CD4-positive, alpha-beta T cell treated with Interleukin-17A for 1 hour (primary cell): ENCODE measurements around the gene GRIK3.

Source experiments
- DNase-seq: peaks from one replicate; pipeline ENCODE4 v3.0.0-alpha.2; 2020

Gene GRIK3

GRCh38 chr1:36871146-36871971, 163.0 kb downstream of the GRIK3 start:
- no peak for DNase-seq

GRCh38 chr1:36869826-36870225, 164.5 kb downstream of the GRIK3 start:
- no peak for DNase-seq

GRCh38 chr1:36869054-36869453, 165.3 kb downstream of the GRIK3 start:
- DNase-seq: no peak

GRCh38 chr1:36867575-36867974, 166.7 kb downstream of the GRIK3 start:
- DNase-seq: no peak

DNA sequence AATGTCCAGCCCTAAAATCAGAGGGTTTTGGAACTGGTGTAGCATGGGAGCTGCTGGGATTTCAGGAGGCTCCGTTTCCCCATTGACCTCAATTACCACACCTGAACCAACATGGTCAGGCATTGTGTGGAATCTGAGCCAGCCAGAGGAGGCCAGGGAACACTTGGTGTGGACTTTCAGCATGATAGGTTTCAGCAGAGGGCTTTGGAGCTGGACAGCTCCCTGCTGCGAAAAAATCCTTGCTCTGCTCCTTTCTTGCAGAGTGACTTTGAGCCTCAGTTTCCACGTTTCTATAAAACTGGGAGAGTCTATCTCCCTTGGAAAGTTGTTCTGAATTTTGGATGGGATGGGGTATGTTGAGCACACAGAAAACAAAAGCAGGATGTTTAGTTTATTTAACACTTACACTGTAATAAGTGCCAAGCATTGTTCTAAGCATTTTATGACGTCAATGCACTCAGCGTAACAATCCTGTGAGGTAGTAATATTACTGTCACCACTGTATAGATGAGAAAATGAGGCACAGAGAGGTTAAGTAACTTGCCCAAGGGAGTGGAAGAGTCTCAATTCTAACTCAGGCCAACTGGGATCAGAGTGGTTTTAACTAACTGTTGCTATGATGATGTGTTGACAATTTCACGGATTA, 168.0 kb downstream of the GRIK3 start:
- DNase-seq: no peak

GRCh38 chr1:36865602-36865900, 168.8 kb downstream of the GRIK3 start:
- DNase-seq: no peak

GRCh38 chr1:36864823-36865601, 169.3 kb downstream of the GRIK3 start:
- DNase-seq: no peak

DNA sequence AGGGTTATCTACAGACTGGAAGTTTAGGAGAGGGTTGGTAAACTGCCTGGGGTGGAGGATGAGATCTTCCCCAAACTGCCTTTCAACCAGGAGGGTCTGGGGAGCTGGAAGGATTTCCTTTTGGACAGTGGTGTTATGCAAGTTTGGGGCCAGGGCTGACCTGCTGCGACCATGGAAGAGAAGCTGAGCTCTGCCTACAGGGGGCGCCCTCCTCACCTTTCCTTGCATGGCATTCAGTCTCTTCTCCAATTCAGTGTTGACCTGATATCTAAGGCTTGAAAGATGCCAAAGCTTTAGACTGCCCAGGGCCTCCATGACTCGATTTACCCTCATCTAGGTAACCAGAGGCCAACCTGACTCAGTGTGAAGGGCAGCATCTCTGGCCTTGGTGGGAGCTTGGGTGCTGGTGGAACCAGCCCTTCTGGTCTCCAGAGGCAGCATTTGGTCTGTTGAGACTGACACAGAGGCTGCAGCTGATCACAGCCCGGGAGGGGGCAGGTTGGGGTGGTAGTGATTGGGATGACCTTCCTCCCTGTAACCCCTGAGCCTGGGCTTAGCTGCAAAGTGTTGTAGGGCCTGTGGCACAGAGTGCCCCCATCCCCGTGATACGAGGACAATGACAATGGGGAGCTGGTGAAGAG, 170.0 kb downstream of the GRIK3 start:
- DNase-seq: no peak

GRCh38 chr1:36863500-36863899, 170.8 kb downstream of the GRIK3 start:
- DNase-seq: no peak

GRCh38 chr1:36863061-36863460, 171.3 kb downstream of the GRIK3 start:
- DNase-seq: no peak

- DNase-seq: no peak
Observed at GRCh38 chr1:36861375-36861774, 172.9 kb downstream of the GRIK3 start.

DNA sequence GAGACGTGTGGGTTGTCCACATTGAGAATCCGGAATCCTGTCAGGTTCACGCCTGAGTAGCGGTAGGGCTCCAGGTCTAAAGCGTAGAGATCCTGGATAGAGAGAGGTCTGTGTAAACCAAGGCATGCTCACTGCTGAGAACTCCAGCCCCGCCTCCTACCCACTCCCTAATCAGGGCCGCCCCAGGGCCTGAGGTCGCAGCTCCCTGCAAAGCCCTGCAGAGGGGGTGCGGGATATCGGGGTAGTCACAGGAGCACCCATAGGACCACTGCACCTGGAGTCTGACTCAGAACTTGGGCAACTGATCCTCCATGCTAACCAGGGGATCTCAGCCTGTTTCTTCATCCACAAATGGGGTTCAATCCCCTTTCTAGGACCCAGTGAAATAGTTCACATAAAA, 174.4 kb downstream of the GRIK3 start:
- DNase-seq: no peak

DNA sequence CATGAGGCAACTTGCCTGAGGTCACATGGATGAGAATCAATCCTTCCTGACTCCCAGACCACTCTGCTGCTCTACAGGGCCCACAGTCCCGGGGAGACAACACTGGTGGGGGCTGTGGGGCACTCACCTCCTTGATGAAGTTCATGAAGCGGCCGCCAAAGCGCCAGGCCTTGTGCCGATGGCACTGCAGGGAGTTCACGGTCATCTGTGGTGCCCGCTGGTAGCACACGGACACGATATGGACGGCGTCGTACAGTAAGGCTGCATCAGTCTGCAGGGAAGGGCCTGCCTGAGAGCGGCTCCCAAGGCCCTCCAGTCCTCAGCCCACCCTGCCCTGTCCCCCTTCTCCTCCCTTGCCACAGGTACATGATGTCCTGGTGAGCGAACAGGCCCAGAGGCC, 175.3 kb downstream of the GRIK3 start:
- no peak for DNase-seq

- no peak for DNase-seq
Observed at GRCh38 chr1:36858553-36858952, 175.8 kb downstream of the GRIK3 start.

DNA sequence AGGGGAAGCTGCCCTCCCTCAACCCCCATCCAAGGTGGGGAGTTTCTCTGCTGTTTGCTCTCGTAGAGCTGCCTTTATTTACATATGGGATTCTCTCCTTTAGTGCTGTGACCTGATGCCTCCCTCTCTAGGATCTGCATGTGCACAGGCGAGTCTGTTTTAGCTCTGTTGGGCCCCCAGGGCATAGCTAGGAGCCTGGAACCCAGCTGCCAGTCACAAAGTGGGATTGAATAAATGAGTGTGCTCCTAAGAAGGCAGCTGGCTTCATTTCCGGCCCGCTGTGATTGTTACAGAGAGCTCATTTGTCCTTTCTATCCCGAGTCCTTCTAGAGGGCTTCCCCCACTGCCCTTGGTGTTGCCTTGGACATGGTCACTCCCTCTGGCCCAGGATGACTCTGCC, 176.6 kb downstream of the GRIK3 start:
- no peak for DNase-seq

DNA sequence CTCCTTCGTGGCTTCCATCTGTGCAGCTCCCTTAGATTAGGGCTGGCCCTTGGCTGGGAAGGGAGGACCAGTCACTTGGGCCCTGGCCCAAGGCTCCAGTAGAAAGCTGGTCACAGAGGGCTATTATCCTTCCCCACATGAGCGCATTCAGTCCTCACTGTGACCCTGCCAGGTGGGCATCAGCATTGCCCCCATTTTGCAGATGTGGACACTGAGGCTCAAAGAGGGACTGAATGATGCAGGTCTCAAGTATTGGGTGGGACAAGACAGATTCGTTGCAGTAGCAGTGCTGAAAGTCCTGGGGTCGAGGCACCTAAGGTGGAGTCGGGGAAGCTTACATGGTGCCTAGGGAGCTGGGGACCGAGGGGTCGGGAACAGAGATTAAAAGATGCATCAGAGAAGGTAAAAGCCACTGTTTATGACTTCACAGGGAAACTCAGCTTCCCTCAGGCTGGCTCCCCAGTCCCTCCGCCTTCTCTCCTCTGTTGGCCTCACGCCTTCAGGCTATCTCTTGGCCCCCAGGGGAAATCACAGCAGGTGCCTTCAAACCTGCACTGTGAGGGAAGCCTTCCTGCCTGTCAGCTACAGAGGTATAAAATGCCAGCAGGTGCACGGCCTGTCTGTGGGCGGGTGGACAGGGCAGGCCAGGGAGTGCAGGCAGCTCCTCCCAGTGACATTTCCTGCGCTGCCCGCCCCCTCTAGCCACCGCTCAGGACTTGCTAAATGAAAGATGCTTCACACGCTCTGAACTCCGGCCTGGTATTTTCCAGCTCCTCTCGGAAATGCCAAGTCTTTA, 178.4 kb downstream of the GRIK3 start:
- DNase-seq: no peak

DNA sequence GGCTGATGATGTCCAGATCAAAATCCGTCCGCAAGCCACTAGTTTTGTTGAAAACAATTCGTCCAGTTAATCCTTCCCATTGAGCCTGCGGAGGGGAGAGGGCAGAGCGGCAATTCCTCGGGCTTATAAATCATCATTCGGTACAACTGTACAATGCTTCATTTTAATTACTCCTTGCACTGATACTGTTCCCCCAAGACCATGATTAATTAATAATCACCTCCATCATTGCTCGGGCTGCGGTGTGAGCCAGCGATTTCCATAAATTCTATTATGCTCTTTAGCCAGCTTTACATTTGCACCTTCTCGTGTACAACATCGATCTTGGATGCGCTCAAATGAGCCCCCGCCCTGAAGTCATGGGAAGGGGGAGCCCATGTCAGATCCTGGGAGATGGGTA, 180.7 kb downstream of the GRIK3 start:
- no peak for DNase-seq

GRCh38 chr1:36852586-36852985, 181.7 kb downstream of the GRIK3 start:
- DNase-seq: no peak

DNA sequence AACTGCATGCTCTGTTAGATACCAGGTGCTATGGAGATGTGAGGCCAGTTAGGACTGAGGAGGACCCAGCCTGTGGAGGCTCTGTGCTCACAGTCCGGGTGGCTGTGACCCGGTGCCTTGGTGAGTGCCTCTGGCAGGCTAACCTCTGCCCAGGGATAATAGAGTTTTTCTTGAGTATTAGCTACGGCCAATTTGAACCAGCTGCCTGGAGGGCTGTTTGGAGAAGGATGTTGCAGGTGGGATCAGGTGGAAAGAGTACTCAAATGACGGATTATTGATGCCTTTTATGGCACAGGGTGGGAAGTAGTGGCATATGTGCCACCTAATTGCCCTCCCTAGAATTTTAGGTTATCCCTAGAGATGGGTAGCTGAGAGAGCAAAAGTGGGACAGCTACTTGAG, 182.7 kb downstream of the GRIK3 start:
- DNase-seq: no peak

GRCh38 chr1:36851087-36851486, 183.2 kb downstream of the GRIK3 start:
- DNase-seq: no peak

DNA sequence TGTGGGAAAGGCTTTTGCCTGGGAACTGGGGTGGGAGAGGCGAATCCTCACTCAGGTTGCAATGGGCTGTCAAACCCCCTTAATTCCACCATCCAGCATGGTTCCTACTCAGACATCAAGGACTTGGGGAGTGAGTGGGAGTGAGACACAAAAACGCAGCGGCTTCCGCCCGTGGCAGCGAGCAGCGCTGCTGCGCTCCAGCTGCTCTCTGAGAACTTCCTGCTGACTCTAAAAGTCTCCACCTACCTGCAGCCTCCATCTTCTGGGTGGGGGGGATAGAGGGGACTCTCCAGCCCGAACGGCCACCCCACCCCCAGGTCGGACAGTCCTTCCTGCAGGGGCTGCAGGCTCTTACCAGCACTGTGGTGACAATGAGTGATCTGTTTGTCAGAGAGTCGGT, 184.4 kb downstream of the GRIK3 start:
- no peak for DNase-seq

DNA sequence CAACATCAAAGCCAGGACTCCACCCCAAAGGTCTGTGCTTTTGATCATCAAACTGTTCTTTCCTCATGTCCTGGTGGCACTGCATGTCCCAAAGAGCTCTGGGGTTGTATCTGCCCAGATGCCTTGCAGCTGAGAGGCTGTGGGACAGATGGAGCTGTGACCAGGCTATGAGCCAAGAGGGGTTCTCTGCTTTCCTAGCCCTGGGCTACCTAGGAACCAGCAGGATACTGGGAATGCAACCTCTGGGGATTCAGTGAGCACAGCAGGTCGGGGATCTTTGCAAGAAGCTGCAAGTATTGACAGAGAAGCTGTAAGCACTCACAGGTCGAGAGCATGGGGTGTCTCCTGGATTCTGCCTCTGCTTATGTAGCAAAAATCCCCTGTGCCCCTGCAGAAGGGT, 186.6 kb downstream of the GRIK3 start:
- no peak for DNase-seq

DNA sequence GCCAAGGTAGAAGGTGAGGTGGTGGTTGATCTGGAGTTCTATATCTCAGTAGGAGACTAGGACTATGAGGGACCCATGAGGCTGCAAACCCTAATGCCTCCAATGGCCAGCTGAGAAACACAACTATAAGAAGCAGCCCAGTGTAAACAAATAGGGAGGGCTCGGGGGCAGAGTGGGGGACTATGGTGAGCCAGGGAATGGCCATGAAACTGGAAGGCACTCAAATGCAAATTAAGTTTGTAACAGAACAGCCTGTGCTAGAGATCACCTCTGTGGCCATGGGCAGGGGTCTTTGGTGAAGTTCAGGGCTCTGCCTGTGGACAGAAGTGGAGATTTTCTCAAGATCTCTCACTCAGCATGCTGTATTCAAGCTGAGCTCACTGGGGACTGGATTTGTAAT, 187.1 kb downstream of the GRIK3 start:
- DNase-seq: no peak
